ENCODE results near the gene SLC25A52. TPM values are rescaled to one million over a fixed set of nuclear protein-coding genes. Genes with fewer than 3 reads are reported as not detected.

SLC25A52 gene
- total and polyA plus RNA-seq, 10 donors = 0.09 to 1.4 TPM; not detected in 8

GRCh38 chr18:31795747-31796146 is 35.1 kb upstream of the SLC25A52 start:
- TF ChIP-seq POLR2A (IDR thresholded peaks at IDR 0.05) (no peak), POLR2AphosphoS5 (IDR thresholded peaks at IDR 0.05) (no peak), CTCF (IDR thresholded peaks at IDR 0.05 in 8 of 11, conservative IDR thresholded peaks at IDR 0.05 in 3 of 11) (no peak)
- no peak overlapping the region for H3K4me3 ChIP-seq
- H3K27me3 ChIP-seq (replicated peaks in 1 of 7) = no peaks in the 10 kb centered on the region
- no peaks in the 10 kb centered on the region for H3K9me3 ChIP-seq
- DNase-seq = no peak
- no peak overlapping the region for H3K27ac ChIP-seq
- H3K36me3 ChIP-seq = no peaks in the 10 kb centered on the region
- H3K4me1 ChIP-seq = no peaks in the 10 kb centered on the region
- WGBS, 5 donors = 82 to 95% (median 87%) methylated on average over 2 of the region's 2 CpGs
- intact Hi-C loops (cut with DNase I; ENCODE audit: low total_unique reads) = no loop called here

DNA sequence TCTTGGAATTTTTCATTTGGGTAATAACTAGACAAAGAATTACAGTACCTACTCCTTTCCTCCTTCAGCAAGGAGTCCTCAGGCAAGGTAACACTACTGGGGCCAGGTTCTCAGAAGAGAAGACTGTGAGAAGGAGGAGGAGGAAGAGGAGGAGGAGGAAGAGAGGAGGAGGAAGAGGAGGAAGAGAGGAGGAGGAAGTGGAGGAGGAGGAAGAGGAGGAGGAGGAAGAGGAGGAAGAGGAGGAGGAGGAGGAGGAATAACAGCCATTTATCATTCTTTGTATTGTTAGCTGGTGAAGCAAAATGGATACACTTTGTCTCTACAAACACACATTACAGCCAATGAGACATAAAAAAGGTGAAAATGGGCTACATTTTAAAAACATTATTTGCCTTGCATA is 32.9 kb upstream of the SLC25A52 start:
- no peaks in the 10 kb centered on the region for H3K9me3 ChIP-seq
- H3K4me3 ChIP-seq = no peak overlapping the region
- TF ChIP-seq CTCF (IDR thresholded peaks at IDR 0.05 in 8 of 11, conservative IDR thresholded peaks at IDR 0.05 in 3 of 11) (no peak), POLR2A (IDR thresholded peaks at IDR 0.05) (no peak), POLR2AphosphoS5 (IDR thresholded peaks at IDR 0.05) (no peak)
- no peaks in the 10 kb centered on the region for H3K4me1 ChIP-seq
- no peak for DNase-seq
- no peaks in the 10 kb centered on the region for H3K36me3 ChIP-seq
- H3K27me3 ChIP-seq (replicated peaks in 1 of 7) = no peaks in the 10 kb centered on the region
- no peak overlapping the region for H3K27ac ChIP-seq
- intact Hi-C loops (cut with DNase I; ENCODE audit: low total_unique reads) = no loop called here

DNA sequence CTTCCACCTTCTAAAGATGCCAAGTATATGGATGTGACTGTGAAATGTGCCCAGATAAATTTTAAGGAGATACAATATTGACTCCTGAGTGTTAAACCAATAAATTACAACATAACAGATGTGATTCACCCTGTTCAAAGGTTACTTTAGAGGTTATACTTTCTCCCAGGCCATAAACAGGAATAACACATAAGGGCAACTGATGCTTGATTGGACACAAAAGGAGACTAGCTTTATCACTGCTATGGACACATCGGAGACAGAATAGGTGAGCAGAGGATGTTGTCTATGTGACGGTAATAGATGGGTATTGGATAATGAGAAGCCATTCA is 31.9 kb upstream of the SLC25A52 start:
- TF ChIP-seq CTCF (IDR thresholded peaks at IDR 0.05 in 8 of 11, conservative IDR thresholded peaks at IDR 0.05 in 3 of 11) (no peak), POLR2A (IDR thresholded peaks at IDR 0.05) (no peak), POLR2AphosphoS5 (IDR thresholded peaks at IDR 0.05) (no peak)
- H3K36me3 ChIP-seq = no peaks in the 10 kb centered on the region
- no peaks in the 10 kb centered on the region for H3K9me3 ChIP-seq
- intact Hi-C loops (cut with DNase I; ENCODE audit: low total_unique reads) = no loop called here
- no peaks in the 10 kb centered on the region for H3K27me3 ChIP-seq (replicated peaks in 1 of 7)
- no peak overlapping the region for H3K27ac ChIP-seq
- H3K4me1 ChIP-seq = no peaks in the 10 kb centered on the region
- WGBS, 5 donors = 85 to 97% (median 94%) methylated on average over 2 of the region's 2 CpGs
- no peak overlapping the region for H3K4me3 ChIP-seq
- no peak for DNase-seq

- H3K27me3 ChIP-seq (replicated peaks in 1 of 7) = no peaks in the 10 kb centered on the region
- no peak for DNase-seq
- no peak for TF ChIP-seq POLR2A (IDR thresholded peaks at IDR 0.05)
- H3K4me1 ChIP-seq = no peaks in the 10 kb centered on the region
- H3K36me3 ChIP-seq = no peaks in the 10 kb centered on the region
- intact Hi-C loops (cut with DNase I; ENCODE audit: low total_unique reads) = no loop called here
- no peaks in the 10 kb centered on the region for H3K9me3 ChIP-seq
- H3K27ac ChIP-seq = no peak overlapping the region
- WGBS, 5 donors = 60 to 73% (median 67%) methylated on average over 6 of the region's 6 CpGs
- H3K4me3 ChIP-seq = no peak overlapping the region
Observed at GRCh38 chr18:31791817-31792579, 31.3 kb upstream of the SLC25A52 start.

GRCh38 chr18:31789409-31789808 is 28.7 kb upstream of the SLC25A52 start:
- H3K27me3 ChIP-seq (replicated peaks in 1 of 7) = no peaks in the 10 kb centered on the region
- intact Hi-C loops (cut with DNase I; ENCODE audit: low total_unique reads) = no loop called here
- H3K27ac ChIP-seq = no peak overlapping the region
- H3K36me3 ChIP-seq = no peaks in the 10 kb centered on the region
- no peak overlapping the region for H3K4me3 ChIP-seq
- WGBS, 5 donors = 71 to 83% (median 78%) methylated on average over 10 of the region's 10 CpGs
- H3K9me3 ChIP-seq = no peaks in the 10 kb centered on the region
- DNase-seq = no peak
- H3K4me1 ChIP-seq = no peaks in the 10 kb centered on the region
- TF ChIP-seq CTCF (IDR thresholded peaks at IDR 0.05 in 8 of 11, conservative IDR thresholded peaks at IDR 0.05 in 3 of 11) = no peak
- no peak for TF ChIP-seq POLR2A (IDR thresholded peaks at IDR 0.05)
- no peak for TF ChIP-seq POLR2AphosphoS5 (IDR thresholded peaks at IDR 0.05)
